NCI-H2107 treated with DMSO at 0.1 percent for 48 hours (cell line): ENCODE data around the gene CLPTM1.
"Not testable (repeated sequence)": the region's sequence is repeated elsewhere in the genome, so short reads cannot be mapped to it uniquely, and the experiment has no call there.

Experiments
- DNase-seq: peaks from one replicate; lab custom pipeline; 2025; ENCODE audit not compliant: unreplicated experiment; lab: John Stamatoyannopoulos, UW

The CLPTM1 gene

DNA sequence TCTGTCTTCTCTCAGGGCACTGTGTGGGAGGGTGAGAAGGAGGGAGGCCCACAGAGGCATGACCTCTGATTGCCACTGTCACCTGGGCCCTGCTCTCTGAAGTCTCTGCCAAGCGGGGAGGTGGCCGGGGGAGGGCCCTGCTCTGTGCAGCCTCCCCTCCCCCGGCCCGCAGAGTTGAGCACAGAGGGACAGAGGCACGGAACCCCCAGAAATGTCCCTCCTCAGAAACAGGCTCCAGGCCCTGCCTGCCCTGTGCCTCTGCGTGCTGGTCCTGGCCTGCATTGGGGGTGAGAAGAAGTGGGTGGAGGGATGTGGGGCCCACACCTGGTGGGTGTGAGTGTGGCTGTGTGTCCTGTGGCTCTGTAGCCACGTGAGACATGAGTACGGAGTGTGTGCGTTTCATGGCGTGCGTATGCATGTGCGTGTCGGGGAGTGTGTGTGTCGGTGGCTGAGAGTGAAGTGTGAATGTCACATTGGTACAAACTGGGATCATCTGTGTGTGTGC lies 13.1 kb upstream of the CLPTM1 start, which contains the start of gene APOC4:
TSS of gene APOC4 (plus strand) at position 171 of the 505 bp plus-strand sequence. CDS start at position 212, 41 bp downstream.
- no peak for DNase-seq

DNA sequence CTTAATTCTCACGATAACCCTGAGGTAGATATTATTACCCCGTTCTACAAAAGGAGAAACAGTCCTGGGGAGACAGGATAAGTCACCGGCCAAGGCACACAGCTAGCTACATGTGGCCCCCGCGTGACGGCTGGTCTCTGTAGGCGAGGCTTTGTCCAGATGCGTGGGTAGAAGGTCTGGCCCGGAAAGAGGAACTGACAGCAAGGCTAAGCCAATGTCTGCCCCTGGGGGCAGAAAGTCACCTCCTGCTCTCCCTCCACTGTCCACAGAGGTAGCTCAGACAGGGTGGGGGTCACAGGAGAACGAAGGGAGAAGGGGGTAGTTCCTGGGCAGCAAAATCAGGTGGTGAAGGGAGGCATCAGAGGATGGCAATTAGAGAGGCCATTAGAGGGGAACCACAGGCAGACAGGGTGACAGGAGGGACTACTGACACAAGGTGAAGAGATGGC lies 11.4 kb upstream of the CLPTM1 start:
- DNase-seq = no peak

GRCh38 chr19:44947041-44947581 lies 8.1 kb upstream of the CLPTM1 start:
- DNase-seq = no peak

DNA sequence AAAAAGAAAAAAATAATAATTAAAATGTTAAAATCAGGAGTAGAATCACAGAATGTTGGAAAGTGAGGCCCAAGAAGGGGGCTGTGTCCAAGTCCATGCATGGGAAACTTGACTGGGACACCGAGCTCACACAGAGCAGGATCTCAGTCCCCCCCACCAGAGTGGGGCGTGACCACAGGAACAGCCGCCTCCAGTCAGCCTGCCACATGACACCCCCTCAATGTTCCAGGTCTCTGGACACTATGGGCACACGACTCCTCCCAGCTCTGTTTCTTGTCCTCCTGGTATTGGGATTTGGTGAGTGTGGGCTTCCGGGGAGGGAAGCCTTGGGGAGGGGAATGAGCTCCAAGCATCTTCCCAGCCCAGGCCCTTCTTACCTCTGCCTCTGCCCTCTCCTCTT lies 6.9 kb upstream of the CLPTM1 start:
- no peak for DNase-seq

DNA sequence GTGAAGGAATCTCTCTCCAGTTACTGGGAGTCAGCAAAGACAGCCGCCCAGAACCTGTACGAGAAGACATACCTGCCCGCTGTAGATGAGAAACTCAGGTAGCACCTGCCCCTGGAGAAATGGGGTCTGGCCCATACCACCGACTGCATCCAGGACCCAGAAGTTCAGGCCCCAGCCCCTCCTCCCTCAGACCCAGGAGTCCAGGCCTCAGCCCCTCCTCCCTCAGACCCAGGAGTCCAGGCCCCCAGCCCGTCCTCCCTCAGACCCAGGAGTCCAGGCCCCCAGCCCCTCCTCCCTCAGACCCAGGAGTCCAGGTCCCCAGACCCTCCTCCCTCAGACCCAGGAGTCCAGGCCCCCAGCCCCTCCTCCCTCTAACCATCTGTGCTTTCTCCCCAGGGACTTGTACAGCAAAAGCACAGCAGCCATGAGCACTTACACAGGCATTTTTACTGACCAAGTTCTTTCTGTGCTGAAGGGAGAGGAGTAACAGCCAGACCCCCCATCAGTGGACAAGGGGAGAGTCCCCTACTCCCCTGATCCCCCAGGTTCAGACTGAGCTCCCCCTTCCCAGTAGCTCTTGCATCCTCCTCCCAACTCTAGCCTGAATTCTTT lies 6.3 kb upstream of the CLPTM1 start:
- DNase-seq = no peak

DNA sequence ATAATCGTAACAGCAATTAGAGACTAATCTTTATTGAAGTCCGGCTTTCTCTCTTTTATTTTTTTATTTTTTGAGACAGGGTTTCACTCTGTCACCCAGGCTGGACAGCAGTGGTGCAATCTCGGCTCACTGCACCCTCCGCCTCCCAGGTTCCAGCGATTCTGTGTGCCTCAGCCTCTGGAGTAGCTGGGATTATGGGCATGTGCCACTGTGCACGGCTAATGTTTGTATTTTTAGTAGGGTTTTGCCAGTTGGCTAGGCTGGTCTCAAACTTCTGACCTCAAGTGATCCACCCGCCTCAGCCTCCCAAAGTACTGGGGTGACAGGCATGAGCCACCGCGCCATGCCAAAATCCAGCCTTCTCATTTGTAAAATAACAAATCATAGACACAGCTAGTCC lies 5.6 kb upstream of the CLPTM1 start:
- no peak for DNase-seq

DNA sequence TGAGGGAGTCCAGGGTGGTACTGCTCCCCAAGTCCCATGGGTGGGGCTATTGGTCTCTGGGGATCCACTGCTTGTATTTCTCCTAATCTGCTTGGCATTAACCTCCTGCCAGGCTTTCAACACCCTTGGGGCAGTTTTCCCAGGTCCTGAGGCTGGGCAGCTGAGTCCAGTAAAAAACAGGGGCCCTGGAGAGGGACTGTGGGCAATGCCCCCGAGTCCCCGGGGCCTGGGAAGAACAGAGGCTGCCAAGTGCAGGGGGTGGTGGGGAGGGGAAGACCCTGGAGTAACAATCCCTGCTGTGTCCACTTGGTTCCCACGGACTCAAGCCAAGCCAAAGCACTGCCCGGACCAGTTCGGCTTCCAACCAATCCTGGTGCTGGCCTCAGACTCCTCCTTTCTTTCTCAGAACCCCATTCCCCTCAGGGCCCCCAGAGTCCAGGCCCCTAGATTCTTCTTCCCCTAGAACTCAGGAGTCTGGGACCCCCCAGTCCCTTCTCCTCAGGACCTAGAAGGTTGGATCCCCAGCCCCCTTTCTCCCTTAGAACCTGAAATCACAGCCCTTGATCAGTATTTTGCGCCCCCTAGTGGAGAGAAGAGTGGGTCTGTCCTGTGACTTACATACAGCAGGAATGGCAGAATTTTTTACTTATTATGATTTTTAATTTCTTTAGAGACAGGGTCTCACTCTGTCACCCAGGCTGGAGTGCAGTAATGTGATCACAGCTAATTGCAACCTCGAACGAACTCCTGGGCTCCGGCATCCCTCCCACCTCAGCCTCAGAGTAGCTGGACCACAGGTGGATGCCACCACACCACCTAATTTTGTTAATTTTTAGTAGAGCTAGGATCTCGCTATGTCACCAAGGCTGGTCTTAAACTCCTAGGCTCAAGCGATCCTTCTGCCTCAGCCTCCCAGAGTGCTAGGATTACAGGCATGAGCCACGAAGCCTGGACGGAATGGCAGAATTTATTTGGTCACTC lies 3.7 kb upstream of the CLPTM1 start:
- peak; percentile 30 for DNase-seq

- no peak for DNase-seq
Observed at GRCh38 chr19:44954278-44954648, 917 bp upstream of the CLPTM1 start.

- no peak for DNase-seq
Observed at GRCh38 chr19:44955505-44956439, 592 bp downstream of the CLPTM1 start.

DNA sequence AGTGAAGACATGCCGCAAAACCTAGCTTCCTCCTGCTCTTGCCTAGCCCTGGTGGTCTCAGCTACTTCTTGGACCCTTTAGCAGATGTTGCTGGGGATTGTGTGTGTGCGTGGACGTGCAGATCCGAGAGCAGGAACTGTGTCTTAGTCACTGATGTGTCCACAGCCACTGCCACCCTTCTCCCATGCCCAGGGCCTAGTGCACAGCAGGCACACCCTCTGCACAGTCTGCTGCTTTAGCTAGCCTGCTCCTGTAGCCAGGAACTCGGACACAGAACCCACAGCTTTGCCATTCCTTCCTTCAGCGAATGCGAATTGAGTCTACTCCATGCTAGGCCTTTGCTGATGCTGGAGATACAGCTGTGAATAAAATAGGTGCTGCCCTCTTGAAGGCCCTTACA lies 2.3 kb downstream of the CLPTM1 start:
- DNase-seq = no peak

- no peak for DNase-seq
Observed at GRCh38 chr19:44958090-44958489, 2.9 kb downstream of the CLPTM1 start.

DNA sequence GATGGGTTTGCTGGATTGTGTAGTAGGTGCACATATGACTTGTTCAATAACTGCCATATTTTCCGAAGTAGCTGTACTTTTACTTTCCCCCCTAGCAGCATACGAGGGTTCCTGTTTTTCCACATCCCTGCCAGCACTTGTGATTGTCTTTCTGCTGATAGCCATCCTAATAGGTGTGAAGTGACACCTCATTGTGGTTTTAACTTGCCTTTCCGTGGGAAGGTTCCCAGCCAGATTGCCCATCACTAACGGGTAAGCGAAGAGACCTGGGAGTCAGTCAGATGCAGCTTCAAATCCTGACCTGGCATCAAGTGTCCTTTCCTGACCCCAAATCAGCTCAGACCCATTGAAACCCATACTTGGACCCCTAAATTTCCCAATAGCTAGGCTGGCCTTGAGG lies 4.5 kb downstream of the CLPTM1 start:
- no peak for DNase-seq

- no peak for DNase-seq
Observed at GRCh38 chr19:44960906-44961728, 5.9 kb downstream of the CLPTM1 start.

- DNase-seq = no peak
Observed at GRCh38 chr19:44961821-44962220, 6.6 kb downstream of the CLPTM1 start.

- no peak for DNase-seq
Observed at GRCh38 chr19:44968118-44968517, 12.9 kb downstream of the CLPTM1 start.

GRCh38 chr19:44968670-44969069 lies 13.5 kb downstream of the CLPTM1 start:
- DNase-seq = no peak

- DNase-seq = no peak
Observed at GRCh38 chr19:44969437-44969836, 14.3 kb downstream of the CLPTM1 start.

DNA sequence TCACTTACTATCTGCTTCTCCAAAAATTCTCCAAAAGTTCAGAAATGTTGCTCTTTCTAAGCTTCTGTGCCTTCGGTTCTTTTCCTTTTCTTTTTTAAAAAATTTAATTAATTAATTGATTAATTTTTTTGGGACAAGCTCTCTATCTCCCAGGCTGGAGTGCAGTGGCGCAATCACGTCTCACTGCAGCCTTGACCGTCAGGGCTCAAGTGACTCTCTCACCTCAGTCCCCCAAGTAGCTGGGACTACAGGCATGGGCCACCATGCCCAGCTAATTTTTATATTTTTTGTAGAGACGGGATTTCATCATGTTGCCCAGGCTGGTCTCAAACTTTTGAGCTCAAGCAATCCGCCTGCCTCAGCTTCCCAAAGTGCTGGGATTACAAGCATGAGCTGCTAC lies 16.3 kb downstream of the CLPTM1 start:
- not testable (repeated sequence) for DNase-seq

GRCh38 chr19:44972802-44973201 lies 17.6 kb downstream of the CLPTM1 start:
- no peak for DNase-seq
